BE2C (cell line): ENCODE data around the gene OTOP2.

Experiments
- DNase-seq: peaks from one replicate; pipeline ENCODE4 v3.0.0-alpha.2; 2020
- H3K27me3 ChIP-seq: fragments of 250-450 bp; sonication (Bioruptor Pico); 2 replicates; pipeline ENCODE4 v1.5.1; 2020; ENCODE audit warnings: mild to moderate bottlenecking
- H3K36me3 ChIP-seq: fragments of 250-450 bp; sonication (Bioruptor Pico); 2 replicates; pipeline ENCODE4 v1.5.1; 2020; ENCODE audit warnings: mild to moderate bottlenecking
- H3K4me1 ChIP-seq: fragments of 250-450 bp; sonication (Bioruptor Pico); 2 replicates; pipeline ENCODE4 v1.5.1; 2020
- H3K4me3 ChIP-seq: 2 replicates; pipeline ENCODE4 v1.5.1; 2011; ENCODE audit warnings: low read depth, low read length
- H3K9me3 ChIP-seq: fragments of 250-450 bp; sonication (Bioruptor Pico); 2 replicates; pipeline ENCODE4 v1.5.1; 2020
- TF ChIP-seq, protein P1 (sequence below): IDR thresholded peaks from 2 replicates; pipeline ENCODE4 v1.5.1; 2012; ENCODE audit warnings: mild to moderate bottlenecking, low read depth, low read length

OTOP2 gene

DNA sequence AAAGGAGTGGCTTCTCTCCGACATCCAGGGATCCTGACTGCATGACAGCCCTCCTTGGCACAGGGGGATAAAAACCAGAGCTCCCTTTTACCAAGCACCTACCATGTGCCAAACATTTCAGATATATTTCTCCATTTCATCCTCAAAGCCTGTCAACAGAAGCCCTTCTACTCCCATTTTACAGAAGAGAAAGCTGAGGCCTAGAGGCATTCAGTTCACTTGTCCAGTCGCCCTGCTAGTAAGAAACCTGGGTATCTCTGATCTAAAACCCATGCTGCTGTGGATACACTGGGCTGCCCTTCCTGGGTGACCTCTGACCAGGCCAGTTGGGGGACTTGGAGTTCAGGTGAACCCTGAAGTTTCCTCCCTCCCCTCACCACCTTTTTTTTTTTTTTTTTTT lies 45.4 kb upstream of the OTOP2 start:
- TF ChIP-seq, protein P1, sequence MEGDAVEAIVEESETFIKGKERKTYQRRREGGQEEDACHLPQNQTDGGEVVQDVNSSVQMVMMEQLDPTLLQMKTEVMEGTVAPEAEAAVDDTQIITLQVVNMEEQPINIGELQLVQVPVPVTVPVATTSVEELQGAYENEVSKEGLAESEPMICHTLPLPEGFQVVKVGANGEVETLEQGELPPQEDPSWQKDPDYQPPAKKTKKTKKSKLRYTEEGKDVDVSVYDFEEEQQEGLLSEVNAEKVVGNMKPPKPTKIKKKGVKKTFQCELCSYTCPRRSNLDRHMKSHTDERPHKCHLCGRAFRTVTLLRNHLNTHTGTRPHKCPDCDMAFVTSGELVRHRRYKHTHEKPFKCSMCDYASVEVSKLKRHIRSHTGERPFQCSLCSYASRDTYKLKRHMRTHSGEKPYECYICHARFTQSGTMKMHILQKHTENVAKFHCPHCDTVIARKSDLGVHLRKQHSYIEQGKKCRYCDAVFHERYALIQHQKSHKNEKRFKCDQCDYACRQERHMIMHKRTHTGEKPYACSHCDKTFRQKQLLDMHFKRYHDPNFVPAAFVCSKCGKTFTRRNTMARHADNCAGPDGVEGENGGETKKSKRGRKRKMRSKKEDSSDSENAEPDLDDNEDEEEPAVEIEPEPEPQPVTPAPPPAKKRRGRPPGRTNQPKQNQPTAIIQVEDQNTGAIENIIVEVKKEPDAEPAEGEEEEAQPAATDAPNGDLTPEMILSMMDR: no peak
- Histone ChIP-seq H3K4me1 (no peaks in the 10 kb centered on the region), H3K36me3 (no peaks in the 10 kb centered on the region), H3K4me3 (no peak overlapping the region), H3K27me3 (no peaks in the 10 kb centered on the region; the same call in 1 of the 2 replicates), H3K9me3 (no peaks in the 10 kb centered on the region)
- no peak for DNase-seq

GRCh38 chr17:74879308-74879707 lies 44.8 kb upstream of the OTOP2 start:
- no peaks in the 10 kb centered on the region for H3K4me1 ChIP-seq
- DNase-seq: no peak
- no peak overlapping the region for H3K4me3 ChIP-seq
- no peaks in the 10 kb centered on the region for H3K9me3 ChIP-seq
- TF ChIP-seq, protein P1: no peak
- no peaks in the 10 kb centered on the region; the same call in 1 of the 2 replicates for H3K27me3 ChIP-seq
- H3K36me3 ChIP-seq: no peaks in the 10 kb centered on the region

DNA sequence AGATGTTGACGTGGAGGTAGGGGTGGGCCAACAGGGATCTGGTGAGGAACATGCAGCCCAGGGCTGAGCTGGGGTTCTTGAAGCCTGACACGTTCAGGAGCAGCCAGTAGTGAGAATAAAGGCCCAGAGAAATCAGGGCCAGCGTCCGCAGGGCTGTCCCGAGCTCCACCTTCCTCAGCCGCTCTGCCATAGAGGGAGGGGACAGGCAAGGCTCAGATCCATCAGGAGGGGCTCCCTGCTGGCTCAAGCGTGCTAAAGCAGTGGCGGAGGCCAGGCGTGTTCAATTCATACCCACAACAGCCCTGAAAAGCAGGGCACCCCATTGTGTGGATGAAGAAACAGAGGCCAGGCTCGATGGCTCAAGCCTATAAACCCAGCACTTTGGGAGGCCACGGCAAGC lies 43.0 kb upstream of the OTOP2 start:
- Histone ChIP-seq H3K4me3 (no peak overlapping the region), H3K36me3 (no peaks in the 10 kb centered on the region), H3K27me3 (no peaks in the 10 kb centered on the region; the same call in 1 of the 2 replicates), H3K4me1 (no peaks in the 10 kb centered on the region), H3K9me3 (no peaks in the 10 kb centered on the region)
- DNase-seq: no peak
- TF ChIP-seq, protein P1: no peak

DNA sequence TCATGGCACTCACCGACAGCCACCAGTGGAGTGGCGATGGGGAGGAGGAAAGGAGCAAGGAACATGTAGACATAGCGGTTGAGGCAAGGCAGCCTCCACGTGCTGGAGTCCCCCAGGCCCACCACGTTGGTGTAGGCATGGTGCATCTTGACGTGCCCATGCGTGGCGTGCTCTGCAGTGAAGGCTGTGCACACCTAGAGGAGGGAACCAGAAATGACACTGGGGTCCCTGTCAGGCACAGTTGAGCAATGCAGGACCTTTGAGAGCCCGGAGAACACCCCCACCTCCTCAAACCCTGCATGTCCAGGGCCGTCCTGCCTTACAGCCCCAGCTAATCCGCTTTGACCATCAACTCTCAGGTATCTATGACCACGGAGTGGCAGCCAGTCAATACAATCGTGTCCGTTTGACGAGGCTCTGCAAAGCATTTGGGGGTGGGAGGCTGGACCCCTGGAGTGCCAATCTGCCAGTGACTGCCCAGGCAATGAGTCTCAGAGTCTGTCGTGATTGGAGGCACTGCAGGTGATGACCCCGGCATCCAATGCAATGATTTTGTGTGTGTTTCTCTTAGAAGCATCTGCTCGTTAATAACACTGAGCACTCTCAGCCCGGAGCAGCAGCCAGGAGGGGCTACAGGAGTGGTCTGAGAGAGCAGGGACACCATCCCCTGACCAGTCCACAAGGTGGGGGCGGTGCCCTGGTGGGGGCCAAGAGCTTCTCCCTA lies 41.4 kb upstream of the OTOP2 start:
- no peak for DNase-seq
- Histone ChIP-seq H3K4me3 (no peak overlapping the region), H3K9me3 (no peaks in the 10 kb centered on the region), H3K36me3 (no peaks in the 10 kb centered on the region), H3K27me3 (no peaks in the 10 kb centered on the region; the same call in none of the 2 replicates), H3K4me1 (no peaks in the 10 kb centered on the region)
- TF ChIP-seq, protein P1: no peak

- TF ChIP-seq, protein P1: no peak
- no peak for DNase-seq
- H3K27me3 ChIP-seq: no peaks in the 10 kb centered on the region; the same call in none of the 2 replicates
Observed at GRCh38 chr17:74883241-74883745, 40.8 kb upstream of the OTOP2 start.

GRCh38 chr17:74888469-74888868 lies 35.6 kb upstream of the OTOP2 start:
- Histone ChIP-seq H3K9me3 (no peaks in the 10 kb centered on the region), H3K27me3 (peaks cover 20% of the 10 kb centered on the region), H3K4me3 (no peak overlapping the region), H3K4me1 (no peaks in the 10 kb centered on the region), H3K36me3 (no peaks in the 10 kb centered on the region)
- TF ChIP-seq, protein P1: no peak
- no peak for DNase-seq

More at GRCh38 chr17:74883241-74883745, 40.8 kb upstream of the OTOP2 start:
- H3K9me3 ChIP-seq: no peaks in the 10 kb centered on the region
- H3K4me3 ChIP-seq: no peak overlapping the region
- no peaks in the 10 kb centered on the region for H3K4me1 ChIP-seq
- no peaks in the 10 kb centered on the region for H3K36me3 ChIP-seq
